Measurements from ENCODE around the gene RHEBL1.

Gene RHEBL1, protein sequence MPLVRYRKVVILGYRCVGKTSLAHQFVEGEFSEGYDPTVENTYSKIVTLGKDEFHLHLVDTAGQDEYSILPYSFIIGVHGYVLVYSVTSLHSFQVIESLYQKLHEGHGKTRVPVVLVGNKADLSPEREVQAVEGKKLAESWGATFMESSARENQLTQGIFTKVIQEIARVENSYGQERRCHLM

DNA sequence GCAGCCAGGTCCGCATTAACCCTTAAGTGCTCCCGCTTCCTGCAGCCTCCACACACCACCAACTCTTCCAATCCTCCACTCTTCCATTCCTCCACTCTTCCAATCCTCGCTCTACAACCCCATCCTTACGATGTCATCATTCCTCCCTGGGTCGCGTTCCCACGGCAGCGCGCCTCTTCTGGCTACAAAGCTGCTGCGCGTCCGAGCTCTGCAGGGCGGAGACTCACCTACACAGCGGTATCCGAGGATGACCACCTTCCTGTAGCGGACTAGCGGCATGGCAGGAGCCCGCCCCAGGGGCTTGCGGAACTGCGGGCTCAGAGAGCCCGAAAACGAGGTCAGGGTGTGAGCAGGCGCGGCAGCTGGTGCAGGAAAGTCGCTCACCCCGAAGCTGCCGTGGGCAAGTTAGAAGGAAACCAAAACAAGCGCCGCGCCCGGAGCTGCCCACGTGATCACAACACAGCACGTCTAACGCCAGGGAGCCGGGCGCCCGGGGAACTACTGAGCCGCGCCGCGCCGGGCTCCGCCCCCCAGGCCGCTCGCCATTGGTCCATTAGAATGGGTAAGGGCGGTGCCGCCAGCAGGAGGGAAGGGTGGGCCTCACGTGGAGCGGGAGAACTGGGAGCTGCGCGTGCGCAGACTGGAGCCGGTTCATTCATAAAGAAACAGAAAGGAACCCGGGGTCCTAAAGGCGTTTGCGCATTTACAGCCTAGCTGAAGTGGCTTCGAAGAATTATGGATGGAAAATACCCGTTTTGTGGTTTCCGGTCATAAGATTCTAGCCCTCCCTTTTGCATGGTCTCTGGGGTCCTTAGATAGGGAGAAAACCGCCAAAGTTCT is at the start of gene RHEBL1:
RHEBL1 (minus strand) TSS at position 473 of the 840 bp plus-strand sequence; CDS start at position 279, 194 bp downstream.
- peak; percentile 97 for DNase-seq

DNA sequence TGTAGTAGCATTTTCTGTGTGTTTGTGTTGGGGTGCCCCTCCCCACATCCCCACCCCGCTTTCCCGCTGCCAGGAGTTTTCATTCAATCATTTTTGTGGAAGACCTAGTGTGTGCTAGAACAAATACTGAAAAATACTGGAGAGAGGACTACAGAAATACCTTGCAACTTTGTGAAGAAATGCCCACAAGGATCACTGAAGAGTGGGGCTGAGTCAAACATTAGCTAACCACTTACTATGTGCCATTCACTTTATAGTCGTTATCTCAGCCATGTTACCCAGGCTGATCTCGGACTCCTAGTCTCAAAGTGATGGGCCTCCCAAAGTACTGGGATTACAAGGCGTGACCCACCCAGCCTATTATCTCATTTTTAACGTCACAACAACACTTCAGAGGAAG is 41.4 kb upstream of the RHEBL1 start:
- DNase-seq, result no peak

DNA sequence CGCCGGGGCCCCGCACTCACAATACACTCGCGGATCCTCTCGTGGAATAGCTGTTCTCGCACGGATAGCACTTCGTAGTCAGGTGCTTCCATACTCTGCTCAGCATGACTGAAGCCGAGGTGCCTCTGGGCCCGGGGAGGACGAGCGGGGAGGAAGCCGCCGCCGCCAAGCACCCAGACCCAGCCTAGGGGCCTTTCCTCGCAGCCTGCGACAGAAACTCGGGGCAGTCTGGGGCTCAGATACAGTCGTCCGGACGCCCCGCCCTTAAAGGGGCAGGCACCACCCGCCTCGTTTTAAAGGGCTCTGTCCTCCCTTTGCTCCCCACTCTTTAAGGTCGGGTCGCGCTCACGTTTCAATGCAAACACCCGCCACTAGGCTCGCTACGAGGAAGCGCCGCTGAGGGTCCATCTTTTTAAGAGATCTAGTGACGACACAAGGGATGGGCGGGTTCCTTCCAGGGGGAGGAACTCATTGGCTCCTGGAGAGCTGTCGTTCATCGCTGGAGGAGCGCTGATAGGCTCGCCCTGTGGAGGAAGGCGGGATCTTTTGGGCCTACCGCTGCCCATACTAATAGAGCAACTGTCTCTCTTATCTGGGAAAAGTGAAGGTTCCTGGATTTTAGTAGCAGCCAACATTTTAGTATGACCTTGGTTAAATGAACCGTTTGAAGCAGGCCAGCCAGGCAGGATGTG is 40.8 kb upstream of the RHEBL1 start, which contains the start of gene LMBR1L:
LMBR1L (minus strand) TSS at position 384 of the 692 bp plus-strand sequence; CDS start at position 92, 292 bp downstream.
- peak; percentile 99 for DNase-seq

DNA sequence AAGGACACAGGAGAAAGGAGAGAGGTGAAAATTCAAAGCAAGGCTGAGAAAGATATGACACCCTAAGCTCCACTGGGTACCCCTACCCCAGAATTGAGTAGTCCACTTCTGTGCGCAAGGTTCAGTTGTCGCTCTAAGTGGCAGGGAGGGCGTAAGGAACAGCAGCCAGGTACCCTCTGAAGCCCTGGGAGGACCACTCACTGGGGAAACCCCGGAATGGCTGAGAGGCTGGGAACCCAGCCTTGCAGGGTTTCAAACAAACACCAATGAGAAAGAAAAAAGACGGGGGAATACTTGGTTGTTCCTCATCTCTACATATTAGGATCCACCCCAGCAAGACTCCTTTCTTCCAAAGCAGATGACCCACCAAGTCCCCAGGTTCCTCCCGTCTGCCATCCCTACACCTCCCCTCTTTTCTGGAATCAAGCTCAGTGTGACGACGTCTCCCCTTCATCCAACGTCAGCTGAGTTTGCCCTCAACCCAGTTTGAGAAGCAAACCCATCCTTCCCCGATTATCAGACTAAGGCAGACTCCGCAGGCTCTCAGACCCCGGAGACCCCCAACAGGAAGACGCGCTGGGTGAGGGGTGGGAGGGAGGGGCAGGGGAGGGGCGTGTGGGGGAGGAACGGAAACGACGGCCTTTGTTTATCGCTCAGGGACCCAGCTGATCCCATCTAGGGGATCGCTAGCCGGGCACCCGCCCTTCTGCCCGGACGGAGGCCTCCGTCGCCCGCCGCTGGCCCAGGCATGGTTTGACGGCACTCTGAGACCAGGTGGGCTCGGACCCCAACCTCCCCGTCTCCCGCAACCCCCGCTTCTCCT is 40.1 kb upstream of the RHEBL1 start:
- no peak for DNase-seq

DNA sequence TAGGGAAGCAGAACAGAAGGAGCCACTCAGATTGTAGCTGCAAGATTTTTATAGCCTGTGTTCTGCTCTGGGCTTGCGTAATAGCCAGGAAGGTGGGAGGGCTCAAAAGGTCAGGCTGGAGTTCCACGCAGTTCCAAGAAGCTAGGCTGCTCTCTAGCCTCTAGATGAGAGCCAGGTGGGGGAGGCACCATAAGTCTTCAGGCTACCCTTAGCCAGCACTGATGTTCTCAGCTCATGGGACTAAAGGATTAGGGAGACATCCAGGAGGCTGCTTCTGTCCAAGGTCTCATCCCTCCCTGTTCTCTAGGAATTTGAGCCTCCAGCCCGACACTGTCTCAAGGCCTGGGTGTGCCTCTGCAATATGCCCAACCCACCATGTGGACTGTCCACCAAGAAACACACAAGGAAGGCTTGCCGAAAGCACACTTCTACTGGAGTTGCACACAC is 39.2 kb upstream of the RHEBL1 start:
- DNase-seq, result no peak

DNA sequence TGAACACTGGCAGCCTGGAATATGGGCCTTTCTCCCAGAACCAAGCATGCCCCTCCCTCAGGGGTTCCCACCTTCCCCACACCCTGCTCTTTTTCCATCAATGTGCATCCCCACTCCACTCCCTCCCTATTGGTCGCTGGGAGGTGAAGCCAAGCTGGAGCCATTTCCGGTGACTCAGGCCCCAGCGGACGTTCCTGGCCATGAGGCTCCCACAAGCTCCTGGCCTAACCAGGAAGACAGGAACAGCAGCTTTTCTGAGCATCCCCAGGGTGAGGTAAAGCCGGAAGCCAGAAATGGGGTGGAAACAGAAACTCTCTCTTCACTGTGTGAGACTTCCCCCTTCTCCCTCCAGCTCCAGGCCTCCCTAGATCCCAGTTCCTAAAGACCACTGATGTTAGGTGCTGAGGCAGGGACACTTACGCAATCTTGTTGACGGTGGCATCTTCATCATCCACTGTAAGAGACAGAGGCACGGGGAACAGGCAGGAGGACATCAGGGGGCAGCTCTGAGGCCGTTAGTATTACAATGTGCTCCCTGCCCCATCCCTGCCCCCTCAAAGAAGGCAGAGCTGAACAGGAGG is 35.8 kb upstream of the RHEBL1 start:
- peak; percentile 42 for DNase-seq

DNA sequence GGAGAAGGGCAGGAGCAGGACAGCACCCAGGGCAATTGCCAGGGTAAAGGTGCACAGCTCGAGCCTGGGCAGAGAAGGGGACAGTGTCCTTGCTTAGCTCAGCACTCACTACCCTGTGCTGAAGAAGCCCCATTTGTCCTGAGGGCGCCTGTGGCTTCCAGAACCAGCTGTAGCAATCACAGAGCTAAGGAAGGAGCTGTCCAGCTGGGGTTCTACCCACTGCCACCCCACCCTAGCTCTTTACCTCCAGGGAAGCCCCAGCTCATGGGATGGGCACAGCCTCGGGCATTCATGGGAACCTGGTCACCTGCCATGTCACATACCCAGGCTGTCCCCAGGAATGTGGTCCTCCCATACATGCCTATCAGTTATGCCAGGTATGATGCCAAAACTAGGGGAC is 35.0 kb upstream of the RHEBL1 start:
- DNase-seq, result no peak

DNA sequence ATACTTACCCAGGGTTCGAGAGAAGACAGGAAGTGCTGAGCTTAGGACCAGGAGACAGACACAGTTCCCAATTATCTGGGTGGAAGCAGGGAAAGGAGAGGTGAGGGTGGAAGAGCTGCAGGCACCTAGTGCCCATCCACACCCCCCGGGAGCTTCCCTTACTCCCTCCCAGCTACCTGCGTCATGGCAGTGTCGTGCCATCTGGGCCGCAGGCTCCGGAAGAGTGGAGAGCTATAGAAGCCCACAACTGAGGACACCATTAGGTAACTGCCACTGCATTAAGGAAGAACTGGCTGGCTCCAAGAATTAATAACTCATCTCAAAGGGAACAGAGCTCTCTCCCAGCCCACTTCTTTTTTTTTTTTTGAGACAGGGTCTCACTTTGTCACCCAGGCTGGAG is 30.6 kb upstream of the RHEBL1 start:
- DNase-seq, result no peak

DNA sequence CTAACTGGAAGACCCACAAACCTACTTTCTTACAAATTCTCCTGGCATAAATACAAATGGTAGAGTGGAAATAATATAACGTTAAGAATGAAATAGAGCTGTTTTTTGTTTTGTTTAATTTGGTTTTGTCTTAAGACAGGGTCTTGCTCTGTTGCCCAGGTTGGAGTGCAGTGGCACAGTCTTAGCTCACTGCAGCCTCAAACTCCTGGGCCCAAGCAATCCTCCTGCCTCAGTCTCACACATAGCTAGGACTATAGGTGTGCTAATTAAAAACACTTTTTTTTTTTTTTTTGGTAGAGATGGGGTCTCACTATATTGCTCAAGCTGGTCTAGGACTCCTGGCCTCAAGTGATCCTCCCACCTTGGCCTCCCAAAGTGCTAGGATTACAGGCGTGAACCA is 28.9 kb upstream of the RHEBL1 start:
- DNase-seq, result no peak

DNA sequence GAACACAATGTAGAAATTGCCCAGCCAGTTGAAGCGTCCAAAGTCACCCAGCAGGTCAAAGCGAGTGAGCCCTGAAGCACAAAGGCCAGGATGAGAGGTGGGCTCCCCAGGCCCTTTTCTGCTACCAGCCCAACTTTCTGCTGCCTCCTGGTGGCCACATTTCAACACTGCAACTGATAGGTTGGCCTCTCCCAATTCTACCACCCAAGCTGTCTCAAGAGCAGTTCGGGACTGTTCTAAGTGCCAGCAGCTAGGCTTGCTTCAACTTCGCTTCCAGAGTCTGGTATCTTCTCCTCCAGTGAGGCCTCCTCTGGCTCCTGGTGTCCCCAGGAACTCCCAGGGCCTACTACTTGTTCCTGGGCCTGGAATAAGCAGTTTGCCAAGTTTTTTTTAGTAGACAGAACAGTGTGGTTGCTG is 28.3 kb upstream of the RHEBL1 start:
- DNase-seq, result peak; percentile 35

DNA sequence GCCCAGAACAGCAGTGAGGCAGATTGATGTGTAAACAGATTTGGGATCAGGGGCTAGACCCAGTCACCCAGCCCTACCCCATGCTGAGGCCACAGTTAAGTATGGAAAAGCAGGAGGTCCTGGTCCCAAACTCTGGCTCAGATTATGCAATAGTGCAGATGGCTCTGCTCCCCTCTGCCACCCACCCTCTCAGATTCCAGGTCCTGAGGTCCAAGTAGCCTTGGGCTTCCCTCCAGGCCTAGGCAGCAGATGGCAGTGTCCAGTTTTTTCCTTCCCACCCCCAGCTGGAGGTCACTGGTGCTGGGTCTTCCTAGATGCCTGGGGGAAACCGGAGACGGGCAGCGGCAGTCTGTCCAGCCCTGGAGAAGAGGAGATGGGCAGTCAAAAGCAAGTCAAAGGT is 27.6 kb upstream of the RHEBL1 start:
- DNase-seq, result no peak

DNA sequence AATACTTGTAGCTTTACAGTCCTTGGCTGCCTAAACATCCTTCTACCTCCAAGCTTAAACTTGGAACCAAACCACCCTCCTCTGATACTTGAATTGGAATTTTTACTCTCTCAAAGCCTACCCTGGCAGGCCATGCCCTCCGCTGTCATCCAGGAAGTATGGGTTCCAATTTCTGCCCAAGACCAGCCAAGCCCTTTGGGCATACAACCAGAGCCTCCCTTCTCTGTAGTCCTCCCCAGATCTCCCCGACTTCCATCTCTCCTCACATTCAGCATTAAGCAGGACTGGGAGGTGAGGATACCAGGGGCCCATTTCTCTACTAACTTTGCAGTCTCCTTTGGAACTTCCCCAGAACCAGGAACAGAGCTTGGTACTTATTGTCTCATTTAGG is 25.2 kb upstream of the RHEBL1 start:
- no peak for DNase-seq

DNA sequence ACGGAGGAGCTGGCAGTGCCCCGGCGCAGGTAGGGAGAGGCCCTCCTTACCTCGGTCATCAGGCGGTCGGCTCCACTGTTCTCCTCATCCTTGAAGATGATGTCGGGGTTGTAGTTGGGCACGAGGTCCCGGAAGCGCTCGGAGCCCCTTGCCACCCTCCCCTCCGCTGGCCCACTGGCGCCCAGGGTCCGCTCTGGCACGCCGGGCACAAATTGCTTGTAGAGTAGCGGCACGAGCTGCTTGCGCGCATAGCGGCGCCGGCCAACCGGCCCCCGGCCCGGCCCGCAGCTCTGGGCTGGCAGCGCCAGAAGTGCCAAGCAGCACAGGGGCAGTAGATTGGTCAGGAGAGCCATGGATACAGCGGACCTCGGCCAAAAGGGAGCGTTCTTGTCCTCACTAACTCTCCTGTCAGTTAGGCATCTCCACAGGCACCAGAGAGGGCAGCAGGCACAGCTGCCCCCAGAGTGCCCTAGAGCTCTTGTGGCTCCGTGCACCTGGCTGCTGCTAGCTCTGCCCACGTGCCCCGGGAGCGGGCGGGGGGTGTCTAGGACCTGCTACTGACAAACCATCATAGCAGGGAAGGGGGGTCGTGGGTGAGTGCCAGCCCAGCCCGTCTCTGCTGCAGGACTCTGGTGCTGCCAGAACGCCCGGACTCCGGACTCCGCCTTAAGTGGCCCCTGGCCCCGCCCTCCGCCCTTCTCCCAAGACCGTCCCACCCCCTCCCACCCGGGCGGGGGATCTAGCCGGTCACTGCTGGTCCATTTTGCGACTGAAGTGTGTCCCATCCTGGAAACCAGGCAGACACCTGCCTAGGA is 24.6 kb upstream of the RHEBL1 start, which contains the start of gene DHH:
DHH (minus strand) TSS at position 642 of the 815 bp plus-strand sequence; CDS start at position 353, 289 bp downstream.
- DNase-seq, result no peak

DNA sequence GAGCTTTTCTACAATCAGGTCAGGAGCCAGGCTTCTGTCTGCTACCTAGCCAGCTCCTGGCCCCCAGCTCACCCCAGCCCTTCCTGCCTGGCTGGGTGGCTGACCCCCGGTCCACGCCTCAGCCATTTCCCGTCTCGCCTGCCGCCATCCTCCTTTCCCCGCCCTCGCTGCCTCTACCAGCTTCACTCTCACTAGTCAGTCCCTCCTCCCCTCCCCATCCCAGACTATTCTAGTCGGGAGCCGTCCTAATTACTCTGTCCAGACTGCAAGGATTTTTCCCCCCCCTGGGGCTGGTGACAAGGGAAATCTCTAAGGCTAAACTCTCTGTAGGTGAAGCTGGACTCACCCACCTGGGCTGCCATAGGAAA is 24.0 kb upstream of the RHEBL1 start:
- no peak for DNase-seq

DNA sequence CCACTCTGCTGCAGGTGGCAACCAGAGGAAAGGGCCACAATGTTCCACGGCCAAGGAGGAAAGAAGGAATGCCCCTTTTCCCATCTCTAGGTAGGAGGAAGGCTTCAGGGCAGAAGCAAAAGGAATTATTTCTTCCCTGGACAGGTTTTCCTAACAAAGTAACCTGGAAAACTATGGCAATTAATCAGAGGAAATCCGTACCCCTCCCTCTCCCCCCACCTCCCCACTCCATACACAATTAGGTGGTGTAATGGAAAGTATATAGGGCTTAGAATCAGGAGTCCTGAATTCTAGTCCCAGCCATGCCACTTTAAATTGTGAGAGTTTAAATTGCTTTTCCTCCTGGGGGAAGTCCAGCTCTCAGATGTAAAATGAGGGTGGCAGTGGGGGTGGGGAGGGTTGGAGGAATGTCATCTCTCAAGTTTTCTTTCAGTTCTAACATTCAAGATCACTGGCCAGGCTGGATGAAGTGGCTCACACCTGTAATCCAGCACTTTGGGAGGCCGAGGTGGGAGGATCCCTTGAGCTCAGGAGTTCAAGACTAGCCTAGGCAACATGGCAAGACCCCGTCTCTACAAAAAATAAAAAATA is 23.1 kb upstream of the RHEBL1 start:
- no peak for DNase-seq

DNA sequence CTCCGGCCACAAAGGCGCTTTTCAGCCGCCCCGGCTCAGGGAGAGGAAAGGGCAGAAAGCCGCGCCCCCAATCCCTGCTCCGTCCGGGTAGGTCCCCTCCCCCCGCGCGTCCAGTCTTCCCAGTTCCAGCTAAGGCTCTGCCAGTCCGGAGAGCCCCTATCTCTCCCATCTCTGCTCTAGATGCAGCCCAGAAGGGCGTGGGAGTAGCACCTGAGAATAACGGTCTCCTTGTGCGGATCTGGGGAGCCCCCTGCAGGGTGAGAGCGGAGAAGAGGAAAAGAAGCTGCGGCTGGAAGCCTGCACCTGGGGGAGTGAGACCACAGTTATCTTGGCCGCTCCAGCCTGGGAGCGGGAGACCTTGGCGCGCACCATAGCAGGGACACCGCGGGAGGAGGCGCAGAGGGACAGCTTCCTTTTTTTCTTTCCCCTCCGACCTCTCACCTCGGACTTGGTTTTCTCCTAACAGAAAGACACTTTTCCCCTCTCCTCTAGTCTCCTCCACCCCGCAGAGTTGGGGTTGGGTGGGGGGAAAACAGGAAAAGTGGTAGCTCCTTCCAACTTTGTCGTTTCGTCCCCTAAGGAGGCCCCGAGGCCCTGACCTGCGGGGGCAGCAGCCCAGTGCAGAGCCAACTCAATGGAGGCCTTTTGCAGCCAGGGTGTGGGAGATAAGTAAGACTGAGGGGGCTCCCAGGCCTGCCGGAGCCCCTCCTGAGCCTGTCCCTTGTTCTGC is 22.5 kb upstream of the RHEBL1 start:
- DNase-seq, result peak; percentile 34

DNA sequence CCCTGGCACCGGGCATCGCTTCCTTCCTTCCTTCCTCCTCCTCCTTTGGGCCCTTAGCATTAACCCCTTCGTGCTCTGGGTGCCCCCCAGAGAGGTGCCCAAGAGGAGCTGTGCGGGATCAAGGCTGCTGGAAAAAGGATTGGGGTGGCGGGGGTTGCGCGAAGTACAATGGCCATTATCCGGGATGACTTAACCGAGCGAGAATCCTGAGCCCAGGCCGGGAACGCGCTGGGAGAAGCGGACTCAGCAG is 22.0 kb upstream of the RHEBL1 start:
- DNase-seq, result no peak

DNA sequence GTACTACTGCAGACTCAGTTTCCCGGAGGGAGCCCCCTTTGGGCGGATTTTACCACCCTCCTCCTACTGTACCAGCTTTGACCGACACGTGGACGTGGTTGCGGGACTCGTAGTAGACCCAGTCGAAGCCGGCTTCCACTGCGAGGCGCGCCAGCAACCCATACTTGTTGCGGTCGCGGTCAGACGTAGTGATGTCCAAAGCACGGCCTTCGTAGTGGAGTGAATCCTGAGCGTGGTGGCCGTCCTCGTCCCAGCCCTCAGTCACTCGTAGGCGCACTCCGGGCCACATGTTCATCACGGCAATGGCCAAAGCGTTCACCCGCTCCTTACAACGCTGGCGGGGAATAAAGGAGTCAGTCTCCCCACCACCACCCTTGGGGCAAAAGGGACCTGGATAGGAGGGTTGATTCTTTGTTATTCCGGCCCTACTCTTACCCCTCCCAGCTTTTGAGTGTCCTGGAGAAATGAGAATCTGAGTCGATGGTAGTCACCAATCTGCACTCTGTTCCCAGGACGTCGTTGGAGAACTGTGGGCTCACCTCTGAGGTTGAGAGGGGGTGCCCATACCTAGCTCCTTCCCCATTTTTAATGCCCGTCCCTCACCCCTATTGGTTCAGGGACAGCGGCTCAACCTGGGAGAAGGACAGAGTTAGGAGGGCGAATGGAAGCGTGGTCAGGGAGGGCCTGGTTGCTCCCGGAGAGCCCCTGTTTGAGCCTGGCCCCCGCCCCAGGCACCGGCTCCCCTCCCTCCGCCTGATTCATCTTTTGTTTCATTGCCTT is 21.5 kb upstream of the RHEBL1 start:
- no peak for DNase-seq

Data from fibroblast of skin of right biceps (primary cell).